Neuronal stem cell (in vitro differentiated cells): ENCODE measurements around the gene TAMALIN.

ENCODE experiments used
- DNase-seq: peaks from one replicate; pipeline ENCODE4 v3.0.0-alpha.2; 2013; ENCODE audit warnings: low spot score
- H2AFZ ChIP-seq: one replicate; pipeline ENCODE4 v1.6.1; 2013; ENCODE audit warnings: mild to moderate bottlenecking, low read length, inconsistent platforms
- H2AK5ac ChIP-seq: 2 replicates; pipeline ENCODE4 v1.6.1; 2013; ENCODE audit warnings: low read depth, mild to moderate bottlenecking, inconsistent platforms, low read length, moderate library complexity, mixed read lengths
- H2BK120ac ChIP-seq: 2 replicates; pipeline ENCODE4 v1.6.1; 2013; ENCODE audit warnings: low read depth, mild to moderate bottlenecking, inconsistent platforms, low read length, moderate library complexity, mixed read lengths
- H2BK12ac ChIP-seq: one replicate; pipeline ENCODE4 v1.6.1; 2013; ENCODE audit warnings: low read length, inconsistent platforms
- H2BK15ac ChIP-seq: 2 replicates; pipeline ENCODE4 v1.6.1; 2013; ENCODE audit warnings: mild to moderate bottlenecking, low read length, inconsistent platforms, mixed read lengths
- H2BK5ac ChIP-seq: one replicate; pipeline ENCODE4 v1.6.1; 2013; ENCODE audit warnings: inconsistent platforms, mild to moderate bottlenecking, low read length, moderate library complexity
- H3K14ac ChIP-seq: one replicate; pipeline ENCODE4 v1.6.1; 2013; ENCODE audit warnings: low read length, inconsistent platforms
- H3K18ac ChIP-seq: 2 replicates; pipeline ENCODE4 v1.6.1; 2013; ENCODE audit warnings: low read length, inconsistent platforms
- H3K23ac ChIP-seq: 2 replicates; pipeline ENCODE4 v1.6.1; 2013; ENCODE audit warnings: low read depth, mild to moderate bottlenecking, mixed read lengths, low read length, inconsistent platforms; ENCODE audit not compliant: poor library complexity
- H3K27ac ChIP-seq: replicated peaks from 3 replicates; pipeline ENCODE4 v1.5.1; 2013; ENCODE audit warnings: low read length, inconsistent platforms
- H3K27me3 ChIP-seq, 3 experiments: 2 replicates each; pipeline ENCODE4 v1.6.1; 2013; ENCODE audit warnings: low read length in 3 of 3, mild to moderate bottlenecking in 2 of 3, inconsistent platforms in 1 of 3, low read depth in 1 of 3, mixed read lengths in 1 of 3, moderate library complexity in 1 of 3; ENCODE audit not compliant: control insufficient read depth in 3 of 3, insufficient read depth in 3 of 3
- H3K36me3 ChIP-seq, 2 donors: replicated peaks in 1 of 2; 2 replicates each; pipeline ENCODE4 v1.6.1; 2013; ENCODE audit warnings: low read length in 2 of 2; ENCODE audit not compliant: control insufficient read depth in 2 of 2, insufficient read depth in 2 of 2
- H3K4ac ChIP-seq: 2 replicates; pipeline ENCODE4 v1.6.1; 2013; ENCODE audit warnings: inconsistent platforms, mild to moderate bottlenecking, low read length, moderate library complexity
- H3K4me1 ChIP-seq, 2 donors: 1 replicate in 1 of 2; 2 replicates in 1 of 2; pipeline ENCODE4 v1.6.1; 2013; ENCODE audit warnings: low read length in 2 of 2, low read depth in 1 of 2; ENCODE audit not compliant: control insufficient read depth in 2 of 2, insufficient read depth in 1 of 2
- H3K4me2 ChIP-seq: one replicate; pipeline ENCODE4 v1.6.1; 2013; ENCODE audit warnings: mild to moderate bottlenecking, low read length, inconsistent platforms; ENCODE audit not compliant: insufficient read depth, poor library complexity, severe bottlenecking
- H3K4me3 ChIP-seq, 2 donors: 2 replicates each; pipeline ENCODE4 v1.5.1; 2013; ENCODE audit warnings: low read length in 2 of 2, mild to moderate bottlenecking in 2 of 2, inconsistent platforms in 1 of 2, moderate library complexity in 1 of 2
- H3K79me1 ChIP-seq: one replicate; pipeline ENCODE4 v1.6.1; 2013; ENCODE audit warnings: low read depth, mild to moderate bottlenecking, inconsistent platforms, low read length, moderate library complexity
- H3K9ac ChIP-seq: one replicate; pipeline ENCODE4 v1.6.1; 2013; ENCODE audit warnings: mild to moderate bottlenecking, low read depth, low read length, inconsistent platforms; ENCODE audit not compliant: poor library complexity
- H3K9me3 ChIP-seq, 2 donors: replicated peaks in 1 of 2; 2 replicates each; pipeline versions ENCODE3 to v1.6.1; 2013; ENCODE audit warnings: low read length in 2 of 2, mild to moderate bottlenecking in 2 of 2, inconsistent platforms in 1 of 2, low read depth in 1 of 2, mixed read lengths in 1 of 2, moderate library complexity in 1 of 2; ENCODE audit not compliant: control insufficient read depth in 2 of 2, insufficient read depth in 1 of 2
- H4K8ac ChIP-seq: one replicate; pipeline ENCODE4 v1.6.1; 2013; ENCODE audit warnings: low read depth, mild to moderate bottlenecking, inconsistent platforms, low read length, moderate library complexity
- H4K91ac ChIP-seq: one replicate; pipeline ENCODE4 v1.6.1; 2013; ENCODE audit warnings: low read length, low read depth, mild to moderate bottlenecking, inconsistent platforms; ENCODE audit not compliant: poor library complexity
- WGBS, 2 donors: extraction: QIAGEN DNeasy Blood & Tissue Kit; methylation state at CpG; one replicate each; pipeline ENCODE4 v1.1.7; 2013; ENCODE audit warnings: missing lambda C conversion rate in 2 of 2, mixed read lengths in 1 of 2; ENCODE audit not compliant: insufficient read length in 2 of 2, insufficient replicate concordance in 1 of 2; ENCODE audit errors: extremely low coverage in 2 of 2; 5-methylcytosine and 5-hydroxymethylcytosine counted together

Gene TAMALIN

DNA sequence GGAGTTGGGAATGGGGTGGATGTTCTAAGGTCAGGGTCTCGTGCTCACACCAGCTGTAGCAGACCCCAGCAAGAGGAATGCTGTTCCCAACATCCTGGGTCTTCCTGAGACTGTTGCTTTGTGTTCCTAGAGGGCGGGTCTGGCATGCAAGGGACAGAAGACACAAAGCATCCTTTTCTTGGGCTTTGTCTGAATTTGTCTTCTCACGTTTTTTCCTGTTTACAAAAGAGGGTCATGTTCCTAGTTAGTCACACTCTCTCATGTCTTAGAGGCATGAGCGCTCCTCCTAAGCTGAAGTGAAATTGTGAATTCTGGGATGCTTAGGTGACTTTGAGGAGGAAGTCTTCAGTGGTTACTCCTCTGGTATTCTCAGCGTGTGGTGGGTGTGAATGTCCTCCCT, 9.6 kb upstream of the TAMALIN start:
- Histone ChIP-seq H3K23ac (no peak overlapping the region), H3K18ac (no peak overlapping the region), H2BK12ac (no peak overlapping the region), H2BK5ac (no peak overlapping the region), H3K27me3 (no peaks in the 10 kb centered on the region), H3K9ac (no peak overlapping the region), H3K4ac (no peak overlapping the region), H3K27ac (no peak overlapping the region), H2AFZ (no peak overlapping the region), H3K79me1 (no peaks in the 10 kb centered on the region), H4K91ac (no peak overlapping the region), H3K14ac (no peak overlapping the region), H4K8ac (no peak overlapping the region), H3K9me3 (no peaks in the 10 kb centered on the region), H2BK15ac (no peak overlapping the region), H2AK5ac (no peak overlapping the region), H3K4me1 (peaks cover 0 to 7% of the 10 kb centered on the region in 2 donors), H3K36me3 (peaks cover 19 to 83% of the 10 kb centered on the region in 2 donors), H2BK120ac (no peak overlapping the region), H3K4me3 (no peak overlapping the region), H3K4me2 (no peak overlapping the region)
- no peak for DNase-seq
- WGBS, 2 donors, result no CpG with 5 or more reads among the region's 5 CpGs

DNA sequence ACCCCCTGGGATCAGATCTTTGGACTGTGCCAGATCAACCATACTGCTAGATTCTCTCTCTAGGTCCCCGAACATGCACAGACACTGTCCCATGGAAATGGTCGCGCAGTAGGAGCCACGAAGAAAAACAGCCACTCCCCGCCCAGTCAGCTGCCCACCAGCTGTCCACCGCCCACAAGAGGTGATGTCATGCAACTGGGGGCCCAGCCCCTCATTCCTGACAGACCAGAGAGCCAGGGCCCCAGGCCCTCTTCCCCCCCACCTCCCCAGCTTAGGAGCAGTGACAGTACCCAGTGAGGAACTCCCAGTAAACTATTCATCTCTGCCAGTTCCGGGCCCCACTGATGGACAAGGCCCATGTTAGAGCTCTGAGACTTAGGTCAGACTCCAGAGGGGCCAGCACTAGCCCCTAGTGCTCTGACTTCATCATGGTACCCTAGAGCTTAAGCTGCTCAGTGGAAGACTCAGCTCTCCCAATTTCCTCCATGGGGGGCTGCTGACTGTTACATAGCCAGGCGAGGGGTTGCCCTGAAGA, 3.7 kb upstream of the TAMALIN start:
- no peak overlapping the region for H2AFZ ChIP-seq
- H3K18ac ChIP-seq, result no peak overlapping the region
- H3K14ac ChIP-seq, result no peak overlapping the region
- H2BK5ac ChIP-seq, result no peak overlapping the region
- H3K4me1 ChIP-seq, result peaks cover 9% of the 10 kb centered on the region in 2 donors
- no peak overlapping the region for H3K9ac ChIP-seq
- no peak overlapping the region for H3K4ac ChIP-seq
- no peak overlapping the region for H2BK120ac ChIP-seq
- H3K36me3 ChIP-seq, result peaks cover under 1 to 37% of the 10 kb centered on the region in 2 donors
- no peak overlapping the region for H3K23ac ChIP-seq
- no peak for DNase-seq
- no CpG with 5 or more reads among the region's 8 CpGs for WGBS, 2 donors
- H3K27ac ChIP-seq, result no peak overlapping the region
- H2BK15ac ChIP-seq, result no peak overlapping the region
- H4K8ac ChIP-seq, result no peak overlapping the region
- H3K4me2 ChIP-seq, result no peak overlapping the region
- peaks cover 0 to 24% (median 0%) of the 10 kb centered on the region in 3 experiments for H3K27me3 ChIP-seq
- no peak overlapping the region for H2AK5ac ChIP-seq
- H3K9me3 ChIP-seq, result no peaks in the 10 kb centered on the region
- no peak overlapping the region for H4K91ac ChIP-seq
- no peak overlapping the region for H2BK12ac ChIP-seq
- H3K79me1 ChIP-seq, result no peaks in the 10 kb centered on the region
- H3K4me3 ChIP-seq, result no peak overlapping the region

DNA sequence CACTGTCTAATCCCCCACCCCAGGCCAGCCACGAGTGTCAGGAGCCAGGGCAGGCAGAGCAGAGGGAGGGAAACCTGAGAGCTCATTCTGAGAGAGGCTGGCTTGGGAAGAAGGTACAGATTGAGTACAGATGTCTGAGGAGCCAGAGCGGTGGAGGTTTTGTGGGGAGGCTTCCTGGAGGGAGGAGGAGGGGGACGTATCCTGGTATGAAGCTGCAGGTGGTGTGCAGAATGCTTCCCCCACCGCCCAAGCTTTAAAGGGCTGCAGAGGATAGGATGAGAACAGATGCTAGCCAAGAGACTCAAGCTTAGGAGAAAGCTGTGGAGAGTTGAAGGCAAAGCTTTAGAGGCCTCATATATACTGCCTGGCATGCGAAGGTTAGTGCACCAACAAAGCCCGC, 3.2 kb upstream of the TAMALIN start:
- Histone ChIP-seq H3K4me1 (peaks cover 9% of the 10 kb centered on the region in 2 donors), H3K9me3 (no peaks in the 10 kb centered on the region), H2BK15ac (no peak overlapping the region), H3K4ac (no peak overlapping the region), H2BK120ac (no peak overlapping the region), H3K27me3 (peaks cover 0 to 28% (median 0%) of the 10 kb centered on the region in 3 experiments), H3K4me2 (no peak overlapping the region), H3K27ac (no peak overlapping the region), H3K4me3 (no peak overlapping the region), H2AK5ac (no peak overlapping the region), H3K14ac (no peak overlapping the region), H2AFZ (no peak overlapping the region), H3K9ac (no peak overlapping the region), H3K79me1 (no peaks in the 10 kb centered on the region), H3K18ac (no peak overlapping the region), H2BK12ac (no peak overlapping the region), H3K36me3 (peaks cover 0 to 34% of the 10 kb centered on the region in 2 donors), H4K8ac (no peak overlapping the region), H4K91ac (no peak overlapping the region), H2BK5ac (no peak overlapping the region), H3K23ac (no peak overlapping the region)
- no CpG with 5 or more reads among the region's 6 CpGs for WGBS, 2 donors
- no peak for DNase-seq

DNA sequence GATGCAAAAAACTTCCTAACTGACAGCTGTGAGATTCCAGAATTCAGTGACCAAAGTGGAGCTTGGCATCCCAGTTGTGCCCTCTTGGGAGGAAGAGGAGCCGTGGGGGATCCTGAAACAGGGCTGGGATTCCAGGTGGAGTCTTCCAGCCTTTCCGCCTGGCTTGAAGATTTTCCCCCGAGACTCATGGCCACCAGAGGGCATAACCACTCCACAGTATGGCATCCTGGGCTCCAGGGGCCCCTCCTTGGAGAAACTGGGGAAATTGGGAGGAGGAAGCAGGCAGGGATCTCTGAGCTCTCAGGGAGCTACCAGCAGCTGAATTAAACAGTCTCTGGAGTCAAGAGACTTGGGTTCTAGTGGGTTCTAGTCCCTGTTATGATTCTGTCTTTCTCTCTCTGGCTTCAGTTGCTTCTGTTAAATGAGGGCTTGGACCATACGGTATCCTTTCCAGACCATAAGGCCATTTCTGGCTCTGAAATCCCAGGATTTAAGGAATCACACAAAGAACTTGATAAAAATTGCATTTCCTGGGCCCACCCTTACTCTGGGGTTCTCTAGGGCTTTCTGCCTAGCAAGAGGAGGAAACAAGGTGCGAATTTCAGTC, 2.6 kb upstream of the TAMALIN start:
- Histone ChIP-seq H4K91ac (no peak overlapping the region), H3K18ac (no peak overlapping the region), H2BK120ac (no peak overlapping the region), H2BK12ac (no peak overlapping the region), H3K9ac (no peak overlapping the region), H3K4ac (no peak overlapping the region), H3K79me1 (no peaks in the 10 kb centered on the region), H3K4me3 (no peak overlapping the region), H2BK5ac (no peak overlapping the region), H3K23ac (no peak overlapping the region), H3K9me3 (no peaks in the 10 kb centered on the region), H3K14ac (no peak overlapping the region), H3K27ac (no peak overlapping the region), H2BK15ac (no peak overlapping the region), H3K27me3 (peaks cover 0 to 29% (median 0%) of the 10 kb centered on the region in 3 experiments), H3K4me1 (peaks cover 9 to 12% of the 10 kb centered on the region in 2 donors), H3K4me2 (no peak overlapping the region), H4K8ac (no peak overlapping the region), H3K36me3 (peaks cover 0 to 30% of the 10 kb centered on the region in 2 donors), H2AK5ac (peak overlapping the region; percentile 23), H2AFZ (no peak overlapping the region)
- WGBS, 2 donors, result no CpG with 5 or more reads among the region's 5 CpGs
- DNase-seq, result no peak
